Loucy (cell line): ENCODE measurements around the gene EDEM2.

ENCODE experiments used
- CTCF ChIP-seq: fragments of 200-600 bp; sonication (generic); conservative IDR thresholded peaks from 2 replicates; pipeline ENCODE4 v1.5.1; 2014; ENCODE audit warnings: mild to moderate bottlenecking, antibody characterized with exemption, low read length
- EZH2phosphoT487 ChIP-seq: fragments of 200-600 bp; IDR thresholded peaks from 2 replicates; pipeline ENCODE4 v1.6.1; 2018; ENCODE audit warnings: antibody characterized with exemption, mild to moderate bottlenecking, moderate library complexity, borderline replicate concordance

- TF ChIP-seq CTCF (no peak), EZH2phosphoT487 (no peak)
Measured at GRCh38 chr20:35135867-35136586, 11.1 kb downstream of the EDEM2 start.
